GM18519 (cell line): ENCODE results near the gene CRYGC.

Source experiments
- ATAC-seq: cut with Tn5 transposase; IDR thresholded peaks from one replicate; pipeline ENCODE4 v1.9.1; 2021; ENCODE audit warnings: mild to moderate bottlenecking, moderate library complexity; ENCODE audit not compliant: unreplicated experiment, low FRiP score

CRYGC gene

GRCh38 chr2:208097801-208098200, 31.8 kb downstream of the CRYGC start:
- ATAC-seq = no peak

- ATAC-seq = no peak
These were observed 32.3 kb downstream of the CRYGC start for GRCh38 chr2:208097313-208097712.

DNA sequence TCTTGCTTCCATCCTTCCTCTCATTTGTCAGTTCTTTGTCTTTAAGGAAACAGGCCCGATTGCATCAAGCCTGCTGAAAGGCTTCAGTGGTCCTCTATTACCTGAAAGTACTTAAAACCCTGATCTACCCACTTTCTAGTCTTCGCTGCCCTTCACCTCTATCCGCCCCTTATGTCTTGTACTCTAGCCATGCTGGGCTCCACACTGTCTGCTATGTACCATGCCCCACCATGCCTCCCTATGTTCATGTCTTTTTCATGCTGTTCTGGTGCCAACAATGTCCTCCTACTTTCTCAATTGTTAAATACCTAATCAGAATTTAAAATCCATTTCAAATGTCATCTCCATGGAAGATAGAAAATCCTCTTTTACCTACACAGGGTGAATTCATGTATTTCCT, 33.5 kb downstream of the CRYGC start:
- ATAC-seq = no peak

- no peak for ATAC-seq
These were observed 36.5 kb downstream of the CRYGC start for GRCh38 chr2:208093128-208093527.

DNA sequence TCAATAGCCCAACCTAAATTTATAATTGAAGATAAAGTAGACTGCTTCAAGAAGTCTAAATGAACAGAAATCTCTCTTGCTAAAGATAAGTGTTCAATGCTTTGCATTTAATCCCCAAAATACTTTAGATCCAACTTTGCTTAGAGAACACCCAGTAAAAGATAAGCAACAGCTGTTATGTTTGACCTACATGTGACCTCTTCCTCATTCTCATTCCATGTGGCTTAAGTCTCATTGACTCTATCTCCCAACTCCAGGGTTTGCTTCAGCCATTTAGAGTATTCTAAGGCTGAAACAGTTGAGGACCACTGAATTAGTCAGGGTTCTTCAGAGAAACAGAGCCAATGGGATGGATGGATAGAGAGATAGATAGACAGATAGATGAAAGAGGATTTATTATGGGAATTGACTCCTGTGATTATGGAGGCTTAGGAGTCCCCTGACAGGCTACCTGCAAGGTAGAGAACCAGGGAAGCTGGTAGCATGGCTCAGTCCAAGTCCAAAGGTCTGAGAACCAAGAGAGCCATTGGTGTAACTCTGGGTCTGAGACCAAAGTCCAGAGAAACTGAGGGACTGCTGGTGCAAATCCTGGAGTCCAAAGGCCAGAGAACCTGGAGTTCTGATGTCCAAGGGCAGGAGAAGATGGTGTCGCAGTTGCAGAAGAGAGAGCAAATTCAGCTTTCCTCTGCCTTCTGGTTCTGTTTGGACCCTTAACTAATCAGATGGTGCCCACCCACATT, 37.4 kb downstream of the CRYGC start:
- no peak for ATAC-seq

- no peak for ATAC-seq
These were observed 39.2 kb downstream of the CRYGC start for GRCh38 chr2:208090420-208090819.

DNA sequence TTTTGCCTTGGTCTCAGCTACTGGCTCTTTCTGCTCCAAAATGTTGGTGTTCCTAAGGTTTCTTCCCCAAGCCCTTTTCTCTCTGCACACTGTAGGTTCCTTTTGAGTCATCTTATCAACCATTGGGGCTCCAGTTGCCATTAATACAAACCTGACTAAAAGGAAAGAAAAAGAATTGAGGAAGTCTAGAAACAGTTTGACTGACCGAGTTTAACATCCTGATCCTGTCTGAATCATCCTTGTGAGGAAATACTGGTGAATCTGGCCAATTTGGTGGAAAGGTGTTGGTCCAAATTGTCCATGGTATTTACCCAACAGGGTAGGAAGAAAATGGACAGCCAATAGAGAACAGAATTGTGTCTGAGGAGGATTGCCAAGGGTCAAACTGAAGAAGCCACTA, 43.6 kb downstream of the CRYGC start:
- ATAC-seq = no peak

DNA sequence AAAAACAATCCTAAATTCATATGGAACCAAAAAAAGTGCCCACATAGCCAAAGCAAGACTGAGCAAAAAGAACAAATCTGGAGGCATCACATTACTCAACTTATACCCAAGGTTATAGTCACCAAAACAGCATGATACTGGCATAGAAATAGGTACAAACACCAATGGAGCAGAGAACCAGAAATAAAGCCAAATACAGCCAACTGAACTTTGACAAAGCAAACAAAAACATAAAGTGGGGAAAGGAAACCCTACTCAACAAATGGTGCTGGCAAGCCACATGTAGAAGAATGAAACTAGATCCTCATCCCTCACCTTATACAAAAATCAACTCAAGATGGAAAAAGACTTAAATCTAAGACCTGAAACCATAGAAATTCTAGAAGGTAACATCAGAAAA, 45.8 kb downstream of the CRYGC start:
- ATAC-seq = no peak
